Measurements from ENCODE around the gene CUL2. TPM values are rescaled to one million over a fixed set of nuclear protein-coding genes. Genes with fewer than 3 reads are reported as not detected.

CUL2 gene
- total and polyA plus RNA-seq, 10 of the 15 experiments (the other 5 are each of a cell fraction or from before 2014, with no cell fraction given): 11.9 to 56.5 (median 33.2) TPM

DNA sequence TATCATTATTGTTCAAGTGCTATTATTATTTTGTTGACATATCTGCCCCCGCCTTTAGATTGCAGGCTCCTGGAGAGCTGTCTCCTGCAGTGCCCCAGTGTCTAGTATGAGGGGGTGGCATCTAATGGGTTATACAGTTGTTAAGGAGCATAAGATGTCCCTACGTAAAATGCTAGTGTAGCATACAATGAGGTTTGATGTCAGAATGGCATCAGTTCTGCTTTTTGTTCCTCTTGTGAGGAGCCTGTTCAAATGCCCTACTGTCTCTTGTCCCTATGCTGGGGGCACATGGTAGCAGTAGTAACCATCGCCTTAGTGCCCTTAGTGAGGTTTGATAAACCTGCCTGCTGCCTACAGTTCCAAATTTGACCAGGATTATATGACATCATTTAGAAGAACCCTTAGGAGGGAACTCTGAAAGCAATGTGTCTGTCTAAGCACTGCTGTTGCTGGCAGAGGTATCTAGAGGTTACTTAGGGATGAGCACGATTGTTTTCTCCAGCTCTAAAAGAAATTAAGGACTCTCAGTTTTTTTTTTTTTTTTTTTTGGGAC is 46.2 kb upstream of the CUL2 start:
- BruUV-seq (replicated peaks): no TSS peak
- Histone ChIP-seq H3K79me2 (ENCODE audit: control insufficient read depth, insufficient read depth, low read length) (peaks cover 77% of the 10 kb centered on the region), H3K4me1 (ENCODE audit: control insufficient read depth, insufficient read depth, low read length) (peaks cover 28% of the 10 kb centered on the region), H3K4me2 (ENCODE audit: control insufficient read depth, insufficient read depth) (peak overlapping the region; percentile 93), H4K20me1 (ENCODE audit: control insufficient read depth, insufficient read depth) (no peaks in the 10 kb centered on the region), H3K9ac (ENCODE audit: control insufficient read depth, insufficient read depth, low read length) (peak overlapping the region; percentile 31), H3K36me3 (ENCODE audit: control insufficient read depth in 2 of 2, insufficient read depth in 2 of 2, low read length in 1 of 2) (peaks cover 0 to 3% of the 10 kb centered on the region in 2 experiments; a peak in 1 of 4 replicates), H3K9me3 (replicated peaks; ENCODE audit: control insufficient read depth, insufficient read depth, low read length) (no peaks in the 10 kb centered on the region), H3K27me3 (replicated peaks in 1 of 2; ENCODE audit: control insufficient read depth in 2 of 2, insufficient read depth in 2 of 2, low read length in 1 of 2) (no peaks in the 10 kb centered on the region), H3K4me3 (peak overlapping the region; percentile 18; the same call in 1 of the 2 replicates), H3K27ac (ENCODE audit: control insufficient read depth, insufficient read depth) (peak overlapping the region; percentile 83), H2AFZ (ENCODE audit: control insufficient read depth, low read depth, low read length) (peak overlapping the region; percentile 57)
- ChIA-PET SMC1A (ENCODE audit: uncharacterized antibody, unreplicated experiment) (interaction anchor here (0.8 to 4.6 kb wide), 5 partner anchors 8 to 70 kb away, joined by 3 to 37 read pairs (median 4); no protein-coding TSS in a partner anchor), RAD21 (ENCODE audit: unreplicated experiment) (interaction anchor here (1.5 to 12.2 kb wide), 3 partner anchors 10 to 59 kb away, joined by 7 to 201 read pairs (median 41); partner anchors contain the start of gene CREM), CTCF (interaction anchor here (0.6 to 14.2 kb wide), 5 partner anchors 9 to 82 kb away, joined by 3 to 185 read pairs (median 4); no protein-coding TSS in a partner anchor), POLR2A (interaction anchor here (0.6 to 2.2 kb wide), 3 partner anchors 13 to 83 kb away, joined by 3 to 18 read pairs (median 3); no protein-coding TSS in a partner anchor)
- peak; percentile 83 for ATAC-seq
- peak; percentile 66 for DNase-seq (ENCODE audit: low read depth, low spot score)
- 0% methylated on average over 4 of the region's 4 CpGs for WGBS (ENCODE audit: insufficient coverage, insufficient replicate concordance, low lambda C conversion rate, missing lambda C conversion rate)
- FAIRE-seq: no peak
- intact Hi-C loops (cut with micrococcal nuclease; ENCODE audit: unreplicated experiment): loop anchor here (1.0 kb wide), 1 partner anchor 13 kb away; no protein-coding TSS in a partner anchor
- in situ Hi-C loops (cut with MboI): no loop called here
- TF ChIP-seq, protein P1, sequence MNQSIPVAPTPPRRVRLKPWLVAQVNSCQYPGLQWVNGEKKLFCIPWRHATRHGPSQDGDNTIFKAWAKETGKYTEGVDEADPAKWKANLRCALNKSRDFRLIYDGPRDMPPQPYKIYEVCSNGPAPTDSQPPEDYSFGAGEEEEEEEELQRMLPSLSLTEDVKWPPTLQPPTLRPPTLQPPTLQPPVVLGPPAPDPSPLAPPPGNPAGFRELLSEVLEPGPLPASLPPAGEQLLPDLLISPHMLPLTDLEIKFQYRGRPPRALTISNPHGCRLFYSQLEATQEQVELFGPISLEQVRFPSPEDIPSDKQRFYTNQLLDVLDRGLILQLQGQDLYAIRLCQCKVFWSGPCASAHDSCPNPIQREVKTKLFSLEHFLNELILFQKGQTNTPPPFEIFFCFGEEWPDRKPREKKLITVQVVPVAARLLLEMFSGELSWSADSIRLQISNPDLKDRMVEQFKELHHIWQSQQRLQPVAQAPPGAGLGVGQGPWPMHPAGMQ (IDR thresholded peaks at IDR 0.05; ENCODE audit: borderline replicate concordance): no peak
- TF ChIP-seq TBL1XR1 (IDR thresholded peaks at IDR 0.05; ENCODE audit: low read depth, low read length) (no peak), PAX5 (IDR thresholded peaks at IDR 0.05; ENCODE audit: borderline replicate concordance, low read depth, low read length) (no peak), KDM1A (IDR thresholded peaks at IDR 0.05; ENCODE audit: borderline replicate concordance) (no peak), KAT2A (conservative IDR thresholded peaks at IDR 0.05; ENCODE audit: control insufficient read depth, low read depth, low read length) (no peak), SRF (IDR thresholded peaks at IDR 0.05; ENCODE audit: low read depth in 2 of 2, low read length in 2 of 2) (no peak), JUNB (IDR thresholded peaks at IDR 0.05) (no peak), NFXL1 (IDR thresholded peaks at IDR 0.05; ENCODE audit: borderline replicate concordance) (no peak), IRF4 (IDR thresholded peaks at IDR 0.05; ENCODE audit: low read depth, low read length) (peak; percentile 89), CHD1 (IDR thresholded peaks at IDR 0.05; ENCODE audit: low read depth, low read length) (no peak), RELA (IDR thresholded peaks at IDR 0.05; ENCODE audit: borderline replicate concordance, partially characterized antibody) (no peak), ZNF384 (IDR thresholded peaks at IDR 0.05; ENCODE audit: borderline replicate concordance, low read depth, low read length) (no peak)
- TF ChIP-seq, protein P2, sequence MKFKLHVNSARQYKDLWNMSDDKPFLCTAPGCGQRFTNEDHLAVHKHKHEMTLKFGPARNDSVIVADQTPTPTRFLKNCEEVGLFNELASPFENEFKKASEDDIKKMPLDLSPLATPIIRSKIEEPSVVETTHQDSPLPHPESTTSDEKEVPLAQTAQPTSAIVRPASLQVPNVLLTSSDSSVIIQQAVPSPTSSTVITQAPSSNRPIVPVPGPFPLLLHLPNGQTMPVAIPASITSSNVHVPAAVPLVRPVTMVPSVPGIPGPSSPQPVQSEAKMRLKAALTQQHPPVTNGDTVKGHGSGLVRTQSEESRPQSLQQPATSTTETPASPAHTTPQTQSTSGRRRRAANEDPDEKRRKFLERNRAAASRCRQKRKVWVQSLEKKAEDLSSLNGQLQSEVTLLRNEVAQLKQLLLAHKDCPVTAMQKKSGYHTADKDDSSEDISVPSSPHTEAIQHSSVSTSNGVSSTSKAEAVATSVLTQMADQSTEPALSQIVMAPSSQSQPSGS (IDR thresholded peaks at IDR 0.05; ENCODE audit: low read length): peak; percentile 46; the same call in 1 of the 2 replicates
- TF ChIP-seq, protein P3, sequence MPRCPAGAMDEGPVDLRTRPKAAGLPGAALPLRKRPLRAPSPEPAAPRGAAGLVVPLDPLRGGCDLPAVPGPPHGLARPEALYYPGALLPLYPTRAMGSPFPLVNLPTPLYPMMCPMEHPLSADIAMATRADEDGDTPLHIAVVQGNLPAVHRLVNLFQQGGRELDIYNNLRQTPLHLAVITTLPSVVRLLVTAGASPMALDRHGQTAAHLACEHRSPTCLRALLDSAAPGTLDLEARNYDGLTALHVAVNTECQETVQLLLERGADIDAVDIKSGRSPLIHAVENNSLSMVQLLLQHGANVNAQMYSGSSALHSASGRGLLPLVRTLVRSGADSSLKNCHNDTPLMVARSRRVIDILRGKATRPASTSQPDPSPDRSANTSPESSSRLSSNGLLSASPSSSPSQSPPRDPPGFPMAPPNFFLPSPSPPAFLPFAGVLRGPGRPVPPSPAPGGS (IDR thresholded peaks at IDR 0.05; ENCODE audit: borderline replicate concordance, insufficient read depth, low read depth, low read length, poor library complexity, severe bottlenecking): no peak
- TF ChIP-seq, protein P4, sequence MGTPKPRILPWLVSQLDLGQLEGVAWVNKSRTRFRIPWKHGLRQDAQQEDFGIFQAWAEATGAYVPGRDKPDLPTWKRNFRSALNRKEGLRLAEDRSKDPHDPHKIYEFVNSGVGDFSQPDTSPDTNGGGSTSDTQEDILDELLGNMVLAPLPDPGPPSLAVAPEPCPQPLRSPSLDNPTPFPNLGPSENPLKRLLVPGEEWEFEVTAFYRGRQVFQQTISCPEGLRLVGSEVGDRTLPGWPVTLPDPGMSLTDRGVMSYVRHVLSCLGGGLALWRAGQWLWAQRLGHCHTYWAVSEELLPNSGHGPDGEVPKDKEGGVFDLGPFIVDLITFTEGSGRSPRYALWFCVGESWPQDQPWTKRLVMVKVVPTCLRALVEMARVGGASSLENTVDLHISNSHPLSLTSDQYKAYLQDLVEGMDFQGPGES (IDR thresholded peaks at IDR 0.05): no peak

All from GM12878 (cell line).